Measurements from ENCODE around the gene IGF2BP2.
"Not testable (repeated sequence)": the region's sequence is repeated elsewhere in the genome, so short reads cannot be mapped to it uniquely, and the experiment has no call there.

The IGF2BP2 gene

DNA sequence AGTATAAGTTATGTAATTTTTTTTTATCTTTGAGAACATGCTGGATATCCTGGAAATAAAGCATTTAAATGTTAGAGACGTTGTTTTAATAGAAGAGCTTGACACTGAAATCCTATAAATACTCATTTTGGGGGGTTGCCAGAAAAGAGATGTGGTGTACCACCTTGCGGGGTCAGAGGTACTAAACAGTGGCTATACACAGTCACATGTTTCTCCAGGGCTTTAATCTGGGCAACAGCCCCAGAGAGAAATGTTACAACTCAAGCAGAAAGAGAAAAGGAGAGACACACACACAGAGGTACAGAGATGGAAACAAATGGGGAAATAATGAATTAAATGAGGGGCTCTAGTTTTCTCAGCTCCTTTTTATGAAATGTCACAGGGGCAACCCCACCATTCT lies 124.9 kb downstream of the IGF2BP2 start:
- Histone ChIP-seq H3K4me1 (ENCODE audit: low read length) (no peaks in the 10 kb centered on the region), H3K27ac (ENCODE audit: low read length) (no peak overlapping the region), H3K4me2 (ENCODE audit: low read length) (no peak overlapping the region), H3K36me3 (replicated peaks; ENCODE audit: low read depth, low read length) (no peaks in the 10 kb centered on the region), H3K9ac (ENCODE audit: low read length) (no peak overlapping the region), H3K9me3 (ENCODE audit: insufficient read depth, low read length) (no peaks in the 10 kb centered on the region), H2AFZ (ENCODE audit: low read depth, low read length) (no peak overlapping the region), H3K4me3 (ENCODE audit: low read length) (no peak overlapping the region), H3K79me2 (ENCODE audit: low read length) (no peaks in the 10 kb centered on the region), H3K27me3 (ENCODE audit: low read depth, low read length) (peaks cover 16% of the 10 kb centered on the region), H4K20me1 (ENCODE audit: insufficient read depth, low read length) (no peaks in the 10 kb centered on the region)
- TF ChIP-seq EZH2phosphoT487 (IDR thresholded peaks at IDR 0.05; ENCODE audit: low read depth), result no peak
- TF ChIP-seq, protein P1, sequence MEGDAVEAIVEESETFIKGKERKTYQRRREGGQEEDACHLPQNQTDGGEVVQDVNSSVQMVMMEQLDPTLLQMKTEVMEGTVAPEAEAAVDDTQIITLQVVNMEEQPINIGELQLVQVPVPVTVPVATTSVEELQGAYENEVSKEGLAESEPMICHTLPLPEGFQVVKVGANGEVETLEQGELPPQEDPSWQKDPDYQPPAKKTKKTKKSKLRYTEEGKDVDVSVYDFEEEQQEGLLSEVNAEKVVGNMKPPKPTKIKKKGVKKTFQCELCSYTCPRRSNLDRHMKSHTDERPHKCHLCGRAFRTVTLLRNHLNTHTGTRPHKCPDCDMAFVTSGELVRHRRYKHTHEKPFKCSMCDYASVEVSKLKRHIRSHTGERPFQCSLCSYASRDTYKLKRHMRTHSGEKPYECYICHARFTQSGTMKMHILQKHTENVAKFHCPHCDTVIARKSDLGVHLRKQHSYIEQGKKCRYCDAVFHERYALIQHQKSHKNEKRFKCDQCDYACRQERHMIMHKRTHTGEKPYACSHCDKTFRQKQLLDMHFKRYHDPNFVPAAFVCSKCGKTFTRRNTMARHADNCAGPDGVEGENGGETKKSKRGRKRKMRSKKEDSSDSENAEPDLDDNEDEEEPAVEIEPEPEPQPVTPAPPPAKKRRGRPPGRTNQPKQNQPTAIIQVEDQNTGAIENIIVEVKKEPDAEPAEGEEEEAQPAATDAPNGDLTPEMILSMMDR (IDR thresholded peaks at IDR 0.05; ENCODE audit: low read depth, low read length), result no peak

DNA sequence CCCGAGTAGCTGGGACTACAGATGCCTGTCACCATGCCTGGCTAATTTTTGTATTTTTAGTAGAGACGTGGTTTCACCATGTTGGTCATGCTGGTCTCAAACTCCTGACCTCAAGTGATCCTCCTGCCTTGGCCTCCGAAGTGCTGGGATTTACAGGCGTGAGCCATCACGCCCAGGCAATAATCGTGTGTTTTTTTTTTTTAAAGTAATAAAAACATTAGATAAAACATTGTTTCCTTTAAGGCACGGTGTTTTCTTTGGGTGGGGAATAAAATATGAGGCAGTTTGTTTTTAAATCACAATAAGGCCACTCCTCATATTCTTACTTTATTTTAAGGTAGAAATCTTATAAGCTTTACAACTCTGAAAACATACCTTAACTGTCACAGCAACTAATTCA lies 127.6 kb downstream of the IGF2BP2 start:
- H3K4me1 ChIP-seq (ENCODE audit: low read length); H3K27ac ChIP-seq (ENCODE audit: low read length); H3K9ac ChIP-seq (ENCODE audit: low read length); H3K79me2 ChIP-seq (ENCODE audit: low read length); H3K36me3 ChIP-seq (replicated peaks; ENCODE audit: low read depth, low read length); H2AFZ ChIP-seq (ENCODE audit: low read depth, low read length); H4K20me1 ChIP-seq (ENCODE audit: insufficient read depth, low read length); H3K4me2 ChIP-seq (ENCODE audit: low read length); H3K4me3 ChIP-seq (ENCODE audit: low read length); H3K9me3 ChIP-seq (ENCODE audit: insufficient read depth, low read length): not testable (repeated sequence)
- H3K27me3 ChIP-seq (ENCODE audit: low read depth, low read length), result peaks cover 25% of the 10 kb centered on the region

DNA sequence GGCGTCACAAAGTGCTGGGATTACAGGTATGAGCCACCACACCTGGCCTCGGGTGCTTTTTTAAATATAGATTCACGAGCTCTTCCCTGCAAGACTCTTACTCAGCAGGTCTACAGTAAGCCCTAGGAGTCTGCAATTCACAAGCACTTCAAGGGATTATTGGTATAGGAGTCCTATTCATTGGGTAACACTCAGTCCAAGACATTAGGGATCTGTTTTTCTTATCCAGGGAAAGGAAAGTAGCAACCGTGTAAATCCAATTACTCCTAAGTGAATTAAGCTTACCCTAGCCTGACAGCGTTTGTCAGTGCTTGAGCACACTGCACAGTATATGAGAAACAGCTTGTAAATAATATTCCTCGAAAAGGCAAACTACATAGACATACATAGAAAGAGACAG lies 128.8 kb downstream of the IGF2BP2 start:
- H3K27me3 ChIP-seq (ENCODE audit: low read depth, low read length), result peaks cover 18% of the 10 kb centered on the region
- no peak overlapping the region for H3K9ac ChIP-seq (ENCODE audit: low read length)
- no peaks in the 10 kb centered on the region for H3K79me2 ChIP-seq (ENCODE audit: low read length)
- no peak for TF ChIP-seq EZH2phosphoT487 (IDR thresholded peaks at IDR 0.05; ENCODE audit: low read depth)
- TF ChIP-seq, protein P1 (IDR thresholded peaks at IDR 0.05; ENCODE audit: low read depth, low read length), result no peak
- no peak overlapping the region for H3K4me3 ChIP-seq (ENCODE audit: low read length)
- H2AFZ ChIP-seq (ENCODE audit: low read depth, low read length), result no peak overlapping the region
- H4K20me1 ChIP-seq (ENCODE audit: insufficient read depth, low read length), result no peaks in the 10 kb centered on the region
- no peak overlapping the region for H3K4me2 ChIP-seq (ENCODE audit: low read length)
- H3K4me1 ChIP-seq (ENCODE audit: low read length), result no peaks in the 10 kb centered on the region
- no peaks in the 10 kb centered on the region for H3K36me3 ChIP-seq (replicated peaks; ENCODE audit: low read depth, low read length)
- H3K27ac ChIP-seq (ENCODE audit: low read length), result no peak overlapping the region
- H3K9me3 ChIP-seq (ENCODE audit: insufficient read depth, low read length), result no peaks in the 10 kb centered on the region

DNA sequence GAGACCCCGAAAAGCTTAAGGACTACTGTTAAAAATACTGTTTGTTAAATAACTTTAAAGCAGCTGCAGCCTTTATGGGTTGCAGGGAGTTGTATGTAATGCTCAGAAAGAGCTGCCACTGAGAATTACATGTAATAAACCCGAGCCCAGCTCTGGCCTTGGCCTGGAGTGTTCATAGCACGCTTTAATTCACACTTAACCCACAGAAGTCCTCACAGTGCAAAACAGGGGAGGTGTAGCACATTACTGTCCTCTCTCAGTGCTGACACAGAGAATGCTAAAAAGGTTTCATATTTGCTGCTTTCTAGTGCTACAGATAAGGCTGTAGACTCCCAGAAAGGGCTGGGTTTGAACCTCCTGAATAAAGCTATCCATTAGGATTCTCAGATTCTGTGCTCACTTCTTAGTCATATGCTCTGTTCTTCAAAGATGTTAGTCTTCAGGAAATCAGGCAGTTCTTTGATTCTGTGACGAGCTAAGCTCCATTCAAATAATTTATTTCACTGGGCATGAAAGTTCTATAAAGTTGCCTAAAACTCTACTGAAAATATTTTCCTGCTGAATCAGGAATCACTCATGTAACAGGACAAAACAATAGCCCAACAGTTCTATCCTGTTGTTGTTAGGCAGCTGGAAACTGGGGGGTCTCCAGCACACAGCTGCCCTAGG lies 130.7 kb downstream of the IGF2BP2 start:
- Histone ChIP-seq H3K27ac (ENCODE audit: low read length) (no peak overlapping the region), H3K4me1 (ENCODE audit: low read length) (no peaks in the 10 kb centered on the region), H3K79me2 (ENCODE audit: low read length) (no peaks in the 10 kb centered on the region), H3K9ac (ENCODE audit: low read length) (no peak overlapping the region), H3K27me3 (ENCODE audit: low read depth, low read length) (peaks cover 18% of the 10 kb centered on the region; the same call in 1 of the 2 replicates), H4K20me1 (ENCODE audit: insufficient read depth, low read length) (no peaks in the 10 kb centered on the region), H2AFZ (ENCODE audit: low read depth, low read length) (no peak overlapping the region), H3K36me3 (replicated peaks; ENCODE audit: low read depth, low read length) (no peaks in the 10 kb centered on the region), H3K9me3 (ENCODE audit: insufficient read depth, low read length) (no peaks in the 10 kb centered on the region), H3K4me3 (ENCODE audit: low read length) (no peak overlapping the region), H3K4me2 (ENCODE audit: low read length) (no peak overlapping the region)
- TF ChIP-seq, protein P1 (IDR thresholded peaks at IDR 0.05; ENCODE audit: low read depth, low read length), result no peak
- no peak for TF ChIP-seq EZH2phosphoT487 (IDR thresholded peaks at IDR 0.05; ENCODE audit: low read depth)

Measured in OCI-LY3 (cell line).